GM13977 (cell line): ENCODE measurements around the gene HSPB3.
A peak's percentile ranks its signal among the peaks of the same experiment; 100 is the strongest.

ENCODE experiments used
- DNase-seq: peaks from one replicate; pipeline ENCODE4 v3.0.0; 2012; ENCODE audit warnings: low spot score
- in situ Hi-C: fragments of 300-500 bp; cut with MboI; formaldehyde crosslinking; loops from one replicate; pipeline ENCODE4 v1.12.0; 2022; ENCODE audit warnings: low sequenced_read_pairs, low pct_unique_long_range_greater_than_20kb, mixed read lengths, inconsistent platforms; ENCODE audit not compliant: unreplicated experiment
- TF ChIP-seq, protein P1 (sequence below): IDR thresholded peaks from 2 replicates; pipeline ENCODE4 v1.5.1; 2012; ENCODE audit warnings: mild to moderate bottlenecking, control low read depth; ENCODE audit not compliant: insufficient read depth; ENCODE audit errors: extremely low read depth, missing control alignments

HSPB3 gene

DNA sequence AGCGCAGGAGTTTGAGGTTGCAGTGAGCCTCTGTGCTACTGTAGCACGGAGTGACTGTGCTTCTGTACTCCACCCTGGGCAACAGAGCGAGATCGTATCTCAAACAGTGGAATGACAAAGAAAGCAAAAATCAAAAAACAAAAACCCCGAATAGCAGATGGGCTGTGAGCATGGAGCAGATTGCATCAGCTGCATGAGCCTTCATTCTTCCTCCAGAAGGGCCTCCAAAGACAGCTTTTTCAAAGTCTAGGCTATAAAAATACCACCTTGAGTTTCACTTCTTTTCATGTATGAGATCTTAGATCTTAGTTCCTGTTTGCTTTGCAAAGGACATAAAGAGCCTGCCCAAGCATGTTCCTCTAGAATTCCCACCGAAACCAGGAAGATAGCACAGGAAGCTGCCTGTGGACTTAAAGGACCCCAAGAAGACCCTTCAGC, 15.0 kb upstream of the HSPB3 start:
- peak; percentile 33 for DNase-seq
- in situ Hi-C loops: no loop called here
- TF ChIP-seq, protein P1, sequence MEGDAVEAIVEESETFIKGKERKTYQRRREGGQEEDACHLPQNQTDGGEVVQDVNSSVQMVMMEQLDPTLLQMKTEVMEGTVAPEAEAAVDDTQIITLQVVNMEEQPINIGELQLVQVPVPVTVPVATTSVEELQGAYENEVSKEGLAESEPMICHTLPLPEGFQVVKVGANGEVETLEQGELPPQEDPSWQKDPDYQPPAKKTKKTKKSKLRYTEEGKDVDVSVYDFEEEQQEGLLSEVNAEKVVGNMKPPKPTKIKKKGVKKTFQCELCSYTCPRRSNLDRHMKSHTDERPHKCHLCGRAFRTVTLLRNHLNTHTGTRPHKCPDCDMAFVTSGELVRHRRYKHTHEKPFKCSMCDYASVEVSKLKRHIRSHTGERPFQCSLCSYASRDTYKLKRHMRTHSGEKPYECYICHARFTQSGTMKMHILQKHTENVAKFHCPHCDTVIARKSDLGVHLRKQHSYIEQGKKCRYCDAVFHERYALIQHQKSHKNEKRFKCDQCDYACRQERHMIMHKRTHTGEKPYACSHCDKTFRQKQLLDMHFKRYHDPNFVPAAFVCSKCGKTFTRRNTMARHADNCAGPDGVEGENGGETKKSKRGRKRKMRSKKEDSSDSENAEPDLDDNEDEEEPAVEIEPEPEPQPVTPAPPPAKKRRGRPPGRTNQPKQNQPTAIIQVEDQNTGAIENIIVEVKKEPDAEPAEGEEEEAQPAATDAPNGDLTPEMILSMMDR: no peak

DNA sequence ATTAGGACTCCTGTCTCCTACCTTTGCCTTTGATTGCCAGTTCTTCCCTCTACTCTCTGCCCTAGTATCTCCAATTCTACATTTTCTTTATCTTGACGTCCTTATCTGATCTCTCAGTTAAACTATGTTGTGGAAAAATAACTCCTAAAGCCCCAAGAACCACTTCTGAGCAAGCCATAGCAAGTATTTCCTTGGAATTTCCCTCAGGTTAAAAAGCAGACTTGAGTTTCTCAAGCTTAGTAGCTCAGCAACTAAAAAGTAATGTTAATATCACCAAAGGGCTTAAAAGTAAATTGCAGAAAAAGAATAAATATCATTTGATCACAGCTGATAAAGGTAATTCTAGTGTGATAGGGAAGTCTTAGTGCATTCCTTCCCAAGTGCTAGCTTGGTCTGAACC, 13.2 kb upstream of the HSPB3 start:
- in situ Hi-C loops: no loop called here
- no peak for DNase-seq
- TF ChIP-seq, protein P1: no peak

DNA sequence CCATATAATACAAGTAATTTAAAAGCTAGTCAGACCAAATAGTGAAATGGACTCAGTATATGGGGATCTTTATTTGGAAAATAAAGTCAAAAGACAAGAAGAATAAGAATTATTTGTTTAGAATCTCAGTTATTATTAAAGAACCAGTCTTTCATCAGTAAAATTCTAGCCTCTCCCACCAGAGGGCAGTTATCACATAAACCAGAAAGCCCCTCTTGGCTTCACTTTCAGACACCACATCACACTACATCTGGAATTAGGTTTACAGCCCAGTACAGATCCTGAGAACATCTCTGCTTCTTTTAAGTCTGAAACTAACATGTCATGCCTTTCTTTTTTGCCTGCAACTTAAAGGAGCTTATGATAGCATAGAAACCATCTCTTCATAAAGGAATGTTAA, 12.2 kb upstream of the HSPB3 start:
- DNase-seq: peak; percentile 44
- TF ChIP-seq, protein P1: peak; percentile 32

DNA sequence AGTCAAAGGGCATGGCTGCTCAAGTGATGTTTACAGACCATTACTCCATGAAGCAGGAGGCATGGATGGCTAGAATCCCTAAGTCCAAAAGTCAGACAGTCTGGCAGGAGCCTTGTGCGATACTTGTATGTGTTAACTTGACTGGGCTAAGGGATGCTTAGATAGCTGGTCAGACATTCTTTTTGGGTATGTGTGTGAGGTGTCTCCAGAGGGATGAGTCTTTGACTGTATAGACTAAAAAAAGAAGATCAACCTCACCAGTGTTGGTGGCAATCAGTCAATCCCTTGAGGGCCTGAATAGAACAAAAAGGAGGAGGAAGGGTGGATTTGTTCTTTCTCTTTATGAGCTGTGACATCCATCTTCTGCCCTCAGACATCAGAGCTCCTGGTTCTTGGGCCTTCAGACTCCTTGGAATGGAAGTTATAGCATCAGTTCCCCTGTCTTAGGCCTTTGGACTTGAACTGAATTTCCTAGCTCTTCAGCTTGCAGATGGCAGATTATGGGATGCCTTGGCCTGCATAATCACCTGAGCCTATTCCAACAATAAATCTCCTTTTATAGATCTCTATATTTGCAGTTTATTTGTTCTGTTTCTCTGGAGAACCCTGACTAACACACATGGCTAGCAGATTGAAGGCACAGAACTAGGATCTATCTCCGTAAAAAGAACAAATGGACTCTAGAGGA, 9.7 kb upstream of the HSPB3 start:
- TF ChIP-seq, protein P1: no peak
- no peak for DNase-seq
- in situ Hi-C loops: no loop called here

More for the DNA sequence above, 12.2 kb upstream of the HSPB3 start:
- in situ Hi-C loops: no loop called here

DNA sequence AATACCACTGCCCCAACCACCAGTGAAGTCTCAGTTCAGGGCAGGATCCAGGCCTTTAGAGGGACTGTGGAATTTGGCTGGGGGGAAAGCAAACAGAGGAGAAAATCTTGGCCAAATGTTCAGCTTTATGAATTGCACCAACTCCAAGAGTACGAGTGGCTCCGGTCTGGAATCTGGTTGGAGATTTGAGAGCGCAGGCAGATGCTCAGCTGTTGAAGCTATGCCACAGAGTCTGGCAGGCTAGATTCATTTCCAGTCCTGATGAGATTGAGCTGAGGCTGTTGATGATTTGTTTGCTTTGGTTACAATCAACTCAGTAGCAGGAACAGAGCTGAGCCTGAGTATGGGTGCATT, 9.1 kb upstream of the HSPB3 start:
- TF ChIP-seq, protein P1: no peak
- in situ Hi-C loops: no loop called here
- no peak for DNase-seq

DNA sequence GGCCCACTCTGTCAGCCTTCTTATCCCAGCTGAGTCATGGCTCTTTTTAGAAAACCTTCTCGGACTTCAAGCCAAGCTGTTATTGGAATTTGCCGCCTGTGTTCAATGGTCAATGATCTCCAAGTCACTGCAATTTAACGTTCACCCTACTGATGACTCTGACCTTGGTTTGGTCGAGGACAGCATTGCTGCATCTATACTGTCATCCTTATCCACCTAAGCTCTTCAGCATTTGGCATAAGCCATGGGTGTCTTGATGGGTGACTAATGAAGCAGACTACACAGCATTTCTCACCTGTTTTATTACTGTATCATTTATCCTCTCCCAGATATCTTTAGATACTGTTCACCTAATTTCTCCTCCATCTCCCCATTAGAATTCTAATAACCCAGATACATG, 5.6 kb upstream of the HSPB3 start:
- in situ Hi-C loops: no loop called here
- no peak for DNase-seq
- TF ChIP-seq, protein P1: no peak
